Stomach (tissue), 9 donors: Measurements from ENCODE around the gene CEP164. TPM values are rescaled to one million over a fixed set of nuclear protein-coding genes. Genes with fewer than 3 reads are reported as not detected.

Experiments
- DNase-seq, 2 donors: peaks; one replicate each; pipeline versions ENCODE4 v3.0.0 to v3.0.0-alpha.2; 2013 to 2019
- H3K27ac ChIP-seq, 5 donors: fragments of 200-600 bp in 4 of 5; sonication (generic) in 4 of 5; one replicate each; pipeline ENCODE4 v1.5.1; 2013 to 2019; ENCODE audit warnings: mild to moderate bottlenecking in 1 of 5, moderate library complexity in 1 of 5
- H3K27me3 ChIP-seq, 3 donors: fragments of 200-600 bp; sonication (generic); one replicate each; pipeline ENCODE4 v1.5.1; 2017 to 2019; ENCODE audit warnings: mixed run types in 1 of 3
- H3K36me3 ChIP-seq, 4 donors: fragments of 200-600 bp; sonication (generic); 1 replicate in 3 of 4; 2 replicates in 1 of 4; pipeline ENCODE4 v1.5.1; 2016 to 2019
- H3K4me1 ChIP-seq, 4 donors: fragments of 200-600 bp; sonication (generic); one replicate each; pipeline ENCODE4 v1.5.1; 2016 to 2019
- H3K4me3 ChIP-seq, 4 donors: fragments of 200-600 bp; sonication (generic) in 3 of 4; one replicate each; pipeline ENCODE4 v1.5.1; 2016 to 2019; ENCODE audit warnings: mild to moderate bottlenecking in 1 of 4
- H3K9me3 ChIP-seq, 4 donors: fragments of 200-600 bp; sonication (generic); one replicate each; pipeline ENCODE4 v1.5.1; 2016 to 2019
- CTCF ChIP-seq, 7 experiments: fragments of 450-650 bp in 4 of 7; fragments of 200-600 bp in 3 of 7; sonication (generic) in 3 of 7; IDR thresholded peaks; one replicate each; pipeline ENCODE4 v1.5.1; 2016 to 2019; ENCODE audit warnings: antibody characterized with exemption in 7 of 7, control low read depth in 2 of 7, mild to moderate bottlenecking in 1 of 7
- EP300 ChIP-seq: sonication (generic); formaldehyde crosslinking; IDR thresholded peaks from one replicate; pipeline ENCODE4 v1.6.1; 2017; ENCODE audit warnings: antibody characterized with exemption
- POLR2A ChIP-seq, 4 donors: fragments of 450-650 bp; IDR thresholded peaks; one replicate each; pipeline ENCODE4 v1.6.1; 2016; ENCODE audit warnings: antibody characterized with exemption in 4 of 4, control low read depth in 2 of 4, mild to moderate bottlenecking in 1 of 4, moderate library complexity in 1 of 4
- POLR2AphosphoS5 ChIP-seq, 3 donors: sonication (generic); formaldehyde crosslinking; IDR thresholded peaks; one replicate each; pipeline ENCODE4 v1.6.1; 2016; ENCODE audit warnings: antibody characterized with exemption in 3 of 3
- WGBS, 5 donors: extraction: QIAGEN DNeasy Blood & Tissue Kit in 3 of 5; methylation state at CpG; one replicate each; pipeline versions ENCODE4 v1.1.5 to v1.1.7; 2013 to 2018; 5-methylcytosine and 5-hydroxymethylcytosine counted together
- intact Hi-C: fragments of 100-400 bp; cut with DNase I; formaldehyde crosslinking; loops from one replicate; pipeline ENCODE4 v1.15.1; 2023; ENCODE audit warnings: low total_unique reads
- polyA plus RNA-seq, 3 donors: library from polyadenylated mRNA; stranded (reverse); fragments of 200-250 nt; gene quantifications; one replicate each; pipeline ENCODE4 v1.2.3, GENCODE V29; 2013
- total RNA-seq, 5 donors: library from RNA; depleted of rRNA; stranded (reverse); fragments of >200 nt; gene quantifications; one replicate each; pipeline versions ENCODE4 v1.1.0 to v1.2.3, GENCODE V29; 2014 to 2016
- donor health status: healthy with polysubstance abuse.
- donor health status: Bipolar disorder and iron deficiency.
- donor health status: healthy.

Gene CEP164
- total and polyA plus RNA-seq, 8 donors, result 9.5 to 40.9 (median 16.9) TPM

- Histone ChIP-seq H3K9me3 (no peaks in the 10 kb centered on the region), H3K27me3 (no peaks in the 10 kb centered on the region), H3K4me3 (no peak overlapping the region), H3K4me1 (no peaks in the 10 kb centered on the region), H3K36me3 (peaks cover 28 to 100% (median 93%) of the 10 kb centered on the region in 4 donors), H3K27ac (no peak overlapping the region)
- TF ChIP-seq POLR2AphosphoS5 (IDR thresholded peaks at IDR 0.05) (no peak), EP300 (no peak), POLR2A (IDR thresholded peaks at IDR 0.05) (no peak), CTCF (IDR thresholded peaks at IDR 0.05) (no peak)
- intact Hi-C loops, result no loop called here
- 82 to 100% (median 84%) methylated on average over 2 of the region's 2 CpGs for WGBS, 5 donors
- no peak for DNase-seq
Observed at GRCh38 chr11:117366875-117367274, 39.2 kb downstream of the CEP164 start.

GRCh38 chr11:117369534-117369933, 41.9 kb downstream of the CEP164 start:
- peaks cover 20 to 100% (median 94%) of the 10 kb centered on the region in 4 donors for H3K36me3 ChIP-seq
- TF ChIP-seq EP300, result no peak
- no peak for TF ChIP-seq POLR2A (IDR thresholded peaks at IDR 0.05)
- TF ChIP-seq POLR2AphosphoS5 (IDR thresholded peaks at IDR 0.05), result no peak
- no peak for TF ChIP-seq CTCF (IDR thresholded peaks at IDR 0.05)
- no peaks in the 10 kb centered on the region for H3K4me1 ChIP-seq
- 60 to 91% (median 87%) methylated on average over 1 of the region's 1 CpG for WGBS, 5 donors
- peak in 1 of 2 donors; percentile 56 for DNase-seq
- intact Hi-C loops, result no loop called here
- H3K27ac ChIP-seq, result no peak overlapping the region
- H3K4me3 ChIP-seq, result no peak overlapping the region
- no peaks in the 10 kb centered on the region for H3K9me3 ChIP-seq
- H3K27me3 ChIP-seq, result no peaks in the 10 kb centered on the region

- no peaks in the 10 kb centered on the region for H3K9me3 ChIP-seq
- no peaks in the 10 kb centered on the region for H3K4me1 ChIP-seq
- TF ChIP-seq EP300 (no peak), POLR2A (IDR thresholded peaks at IDR 0.05) (no peak), POLR2AphosphoS5 (IDR thresholded peaks at IDR 0.05) (no peak), CTCF (IDR thresholded peaks at IDR 0.05) (no peak)
- 88 to 97% (median 96%) methylated on average over 4 of the region's 4 CpGs for WGBS, 5 donors
- no peak overlapping the region for H3K4me3 ChIP-seq
- peaks cover 25 to 100% (median 94%) of the 10 kb centered on the region in 4 donors for H3K36me3 ChIP-seq
- H3K27ac ChIP-seq, result no peak overlapping the region
- no peak for DNase-seq
- H3K27me3 ChIP-seq, result no peaks in the 10 kb centered on the region
- intact Hi-C loops, result no loop called here
Observed at GRCh38 chr11:117371453-117371852, 43.8 kb downstream of the CEP164 start.

- H3K4me3 ChIP-seq, result no peak overlapping the region
- 90 to 96% (median 95%) methylated on average over 8 of the region's 8 CpGs for WGBS, 5 donors
- no peak overlapping the region for H3K27ac ChIP-seq
- no peaks in the 10 kb centered on the region for H3K27me3 ChIP-seq
- TF ChIP-seq POLR2A (IDR thresholded peaks at IDR 0.05), result no peak
- no peak for TF ChIP-seq EP300
- TF ChIP-seq CTCF (IDR thresholded peaks at IDR 0.05), result no peak
- no peak for TF ChIP-seq POLR2AphosphoS5 (IDR thresholded peaks at IDR 0.05)
- H3K9me3 ChIP-seq, result no peaks in the 10 kb centered on the region
- H3K36me3 ChIP-seq, result peaks cover 25 to 98% (median 94%) of the 10 kb centered on the region in 4 donors
- DNase-seq, result no peak
- intact Hi-C loops, result no loop called here
- no peaks in the 10 kb centered on the region for H3K4me1 ChIP-seq
Observed at GRCh38 chr11:117374316-117375055, 46.8 kb downstream of the CEP164 start.
